HepG2 (cell line): ENCODE measurements around the gene MRPL39. TPM values are rescaled to one million over a fixed set of nuclear protein-coding genes. Genes with fewer than 3 reads are reported as not detected.

ENCODE experiments used
- ATAC-seq: fragments of 200-7000 bp; cut with Tn5 transposase; 3 replicates; pipeline ENCODE4 v1.9.1; 2020; ENCODE audit warnings: mild to moderate bottlenecking, moderate library complexity
- BruUV-seq: library from RNA; stranded (reverse); fragments of 400-500 nt; replicated peaks from 2 replicates; lab custom pipeline; 2021; lab: Mats Ljungman, UMichigan
- CTCF ChIA-PET: fragments of 300-600 bp; formaldehyde crosslinking; extraction: SDS; loops from one replicate; lab custom pipeline; 2021; ENCODE audit warnings: low total read pairs, inconsistent platforms, low intra/inter-chr PET ratio; lab: Yijun Ruan, JAX
- POLR2A ChIA-PET: fragments of 350-600 bp; sonication (Branson Sonifier 250); formaldehyde crosslinking; loops from one replicate; lab custom pipeline; 2020; ENCODE audit warnings: antibody characterized with exemption, inconsistent platforms; lab: Yijun Ruan, JAX
- DNase-seq: peaks from one replicate; pipeline ENCODE4 v3.0.0-alpha.2; 2015; ENCODE audit warnings: low spot score
- FAIRE-seq: peaks from 3 replicates; lab custom pipeline; 2011; peaks lifted over from hg19 to GRCh38; lab: Jason Lieb, UNC
- H2AFZ ChIP-seq: one replicate; pipeline ENCODE4 v1.6.1; 2011; ENCODE audit warnings: low read length, inconsistent platforms
- H3K27ac ChIP-seq: fragments of 300-600 bp; 3 replicates; pipeline ENCODE4 v1.8.0; 2011; ENCODE audit warnings: mixed run types, mild to moderate bottlenecking, mixed read lengths, low read length, inconsistent platforms; ENCODE audit not compliant: insufficient read depth; ENCODE audit errors: extremely low read length
- H3K27me3 ChIP-seq, 2 experiments: fragments of 200-600 bp in 1 of 2; 2 replicates in 1 of 2; 3 replicates in 1 of 2; pipeline versions ENCODE4 v1.6.0 to v1.8.0; 2011; ENCODE audit warnings: low read length in 2 of 2, mild to moderate bottlenecking in 2 of 2, moderate library complexity in 2 of 2, inconsistent platforms in 1 of 2; ENCODE audit not compliant: insufficient read depth in 2 of 2, control insufficient read depth in 1 of 2
- H3K36me3 ChIP-seq, 2 experiments: fragments of 200-600 bp in 1 of 2; replicated peaks in 1 of 2; 2 replicates in 1 of 2; 3 replicates in 1 of 2; pipeline versions ENCODE4 v1.5.1 to v1.8.0; 2011; ENCODE audit warnings: low read length in 2 of 2, inconsistent platforms in 1 of 2; ENCODE audit not compliant: insufficient read depth in 2 of 2, control insufficient read depth in 1 of 2
- H3K4me1 ChIP-seq: 2 replicates; pipeline ENCODE4 v1.5.1; 2012; ENCODE audit warnings: low read length, inconsistent platforms; ENCODE audit not compliant: insufficient read depth
- H3K4me2 ChIP-seq: 2 replicates; pipeline ENCODE4 v1.6.0; 2011; ENCODE audit warnings: low read depth, low read length, inconsistent platforms
- H3K4me3 ChIP-seq, 3 experiments: fragments of 200-600 bp in 1 of 3; sonication (generic), shearing (Covaris generic) in 1 of 3; replicated peaks in 1 of 3; 2 replicates each; pipeline ENCODE4 v1.5.1; 2011 to 2016; ENCODE audit warnings: low read length in 3 of 3, inconsistent platforms in 2 of 3, low read depth in 2 of 3, mild to moderate bottlenecking in 2 of 3, control low read depth in 1 of 3, mixed read lengths in 1 of 3; ENCODE audit not compliant: insufficient read depth in 1 of 3
- H3K79me2 ChIP-seq: one replicate; pipeline ENCODE4 v1.6.1; 2011; ENCODE audit warnings: low read length, inconsistent platforms; ENCODE audit not compliant: insufficient read depth
- H3K9ac ChIP-seq: 2 replicates; pipeline ENCODE4 v1.6.0; 2011; ENCODE audit warnings: mild to moderate bottlenecking, low read depth, low read length, inconsistent platforms; ENCODE audit not compliant: insufficient read depth
- H3K9me3 ChIP-seq: 2 replicates; pipeline ENCODE4 v1.5.1; 2012; ENCODE audit warnings: mild to moderate bottlenecking, low read length
- H4K20me1 ChIP-seq: 2 replicates; pipeline ENCODE4 v1.6.0; 2011; ENCODE audit warnings: inconsistent platforms, mild to moderate bottlenecking, low read length, moderate library complexity; ENCODE audit not compliant: insufficient read depth
- ADNP ChIP-seq: sonication (generic); formaldehyde crosslinking; IDR thresholded peaks from 2 replicates; pipeline ENCODE4 v1.4.0; 2020; ENCODE audit warnings: missing genetic modification reagents
- DRAP1 ChIP-seq: IDR thresholded peaks from 2 replicates; pipeline ENCODE4 v1.6.1; 2016; ENCODE audit warnings: missing genetic modification reagents, missing compliant biosample characterization
- GABPB1 ChIP-seq: IDR thresholded peaks from 2 replicates; pipeline ENCODE4 v1.6.1; 2016; ENCODE audit warnings: mild to moderate bottlenecking, missing genetic modification reagents, moderate library complexity, missing compliant biosample characterization
- PRDM4 ChIP-seq: sonication (generic); formaldehyde crosslinking; IDR thresholded peaks from 2 replicates; pipeline ENCODE4 v1.9.0; 2021; ENCODE audit warnings: missing genetic modification reagents, borderline replicate concordance
- U2AF2 ChIP-seq: fragments of 200-400 bp; formaldehyde crosslinking; IDR thresholded peaks from 2 replicates; pipeline ENCODE4 v1.6.1; 2017; ENCODE audit warnings: low read depth, mild to moderate bottlenecking, low read length
- ZBTB3 ChIP-seq: sonication (generic); formaldehyde crosslinking; IDR thresholded peaks from 2 replicates; pipeline ENCODE4 v1.4.0; 2020; ENCODE audit warnings: low read depth, mild to moderate bottlenecking, moderate library complexity, missing genetic modification reagents, borderline replicate concordance
- ZNF317 ChIP-seq: sonication (generic); formaldehyde crosslinking; IDR thresholded peaks from 2 replicates; pipeline ENCODE4 v1.5.0; 2020; ENCODE audit warnings: mild to moderate bottlenecking, missing genetic modification reagents
- ZNF335 ChIP-seq: sonication (generic); formaldehyde crosslinking; IDR thresholded peaks from 2 replicates; pipeline ENCODE4 v1.4.0; 2020; ENCODE audit warnings: missing genetic modification reagents
- ZNF362 ChIP-seq: sonication (generic); formaldehyde crosslinking; IDR thresholded peaks from 2 replicates; pipeline ENCODE4 v1.4.0; 2020; ENCODE audit warnings: missing genetic modification reagents, mild to moderate bottlenecking, borderline replicate concordance
- WGBS: methylation state at CpG from one replicate; pipeline ENCODE4 v1.1.6; 2017; ENCODE audit warnings: low lambda C conversion rate; 5-methylcytosine and 5-hydroxymethylcytosine counted together
- in situ Hi-C: cut with HindIII; loops from 2 replicates; pipeline ENCODE4 v1.10.0; 2017; ENCODE audit warnings: low pct_unique_long_range_greater_than_20kb; ENCODE audit not compliant: extremely low pct_ligation_motif_present
- intact Hi-C: fragments of 100-400 bp; cut with micrococcal nuclease; formaldehyde crosslinking; loops from one replicate; pipeline ENCODE4 v1.10.0; 2022; ENCODE audit not compliant: unreplicated experiment
- polyA plus RNA-seq, 8 experiments: library from polyadenylated mRNA; depleted of rRNA in 3 of 8; stranded (reverse) in 7 of 8; unstranded in 1 of 8; fragments of >200 nt; fragmentation: Illumina TruSeq in 4 of 8; extraction: Trizol in 4 of 8; gene quantifications; 2 replicates each; pipeline versions ENCODE4 v1.2.1 to v1.2.3, GENCODE V29; 2011 to 2016; ENCODE audit warnings: low read depth in 4 of 8, missing spikeins in 1 of 8, mixed read lengths in 1 of 8; ENCODE audit not compliant: insufficient read depth in 1 of 8
- total RNA-seq, 5 experiments: library from RNA; depleted of rRNA; stranded (reverse); fragments of >200 nt; fragmentation: Illumina TruSeq; extraction: Trizol; gene quantifications; 2 replicates each; pipeline ENCODE4 v1.2.3, GENCODE V29; 2016; ENCODE audit warnings: low read depth in 1 of 5
- TF ChIP-seq, protein P1 (sequence below): sonication (generic); formaldehyde crosslinking; IDR thresholded peaks from 2 replicates; pipeline ENCODE4 v1.5.1; 2020; ENCODE audit warnings: missing genetic modification reagents, mild to moderate bottlenecking, borderline replicate concordance
- TF ChIP-seq, protein P2 (sequence below): sonication (generic); formaldehyde crosslinking; IDR thresholded peaks from 2 replicates; pipeline ENCODE4 v1.5.0; 2020; ENCODE audit warnings: mild to moderate bottlenecking, missing genetic modification reagents, borderline replicate concordance

MRPL39 gene
- total and polyA plus RNA-seq, 2 of the 13 experiments (the other 11 are each of a cell fraction or from before 2014, with no cell fraction given) = 29.1 to 91.2 TPM

GRCh38 chr21:25560891-25561290, 46.4 kb downstream of the MRPL39 start:
- BruUV-seq = no TSS peak
- Histone ChIP-seq H3K9ac (no peak overlapping the region), H3K36me3 (peaks cover 2 to 5% of the 10 kb centered on the region in 2 experiments; a peak in 1 of 5 replicates), H3K4me2 (no peak overlapping the region), H4K20me1 (no peaks in the 10 kb centered on the region), H3K9me3 (no peaks in the 10 kb centered on the region), H2AFZ (no peak overlapping the region), H3K27ac (no peak overlapping the region), H3K27me3 (no peaks in the 10 kb centered on the region), H3K79me2 (no peaks in the 10 kb centered on the region), H3K4me3 (no peak overlapping the region), H3K4me1 (peaks cover 20% of the 10 kb centered on the region)
- DNase-seq = no peak
- no peak for FAIRE-seq
- in situ Hi-C loops (no loop called here), intact Hi-C loops (no loop called here)
- ChIA-PET POLR2A (no interaction called here), CTCF (no interaction called here)
- no peak for ATAC-seq
- TF ChIP-seq U2AF2 = no peak
- no peak for TF ChIP-seq PRDM4
- TF ChIP-seq, protein P1, sequence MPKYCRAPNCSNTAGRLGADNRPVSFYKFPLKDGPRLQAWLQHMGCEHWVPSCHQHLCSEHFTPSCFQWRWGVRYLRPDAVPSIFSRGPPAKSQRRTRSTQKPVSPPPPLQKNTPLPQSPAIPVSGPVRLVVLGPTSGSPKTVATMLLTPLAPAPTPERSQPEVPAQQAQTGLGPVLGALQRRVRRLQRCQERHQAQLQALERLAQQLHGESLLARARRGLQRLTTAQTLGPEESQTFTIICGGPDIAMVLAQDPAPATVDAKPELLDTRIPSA (CRISPR knock-in tag) = no peak
- no peak for TF ChIP-seq ZNF317 (CRISPR knock-in tag)
- no peak for TF ChIP-seq DRAP1
- TF ChIP-seq ZNF362 (CRISPR knock-in tag) = no peak
- no peak for TF ChIP-seq ZBTB3 (CRISPR knock-in tag)
- no peak for TF ChIP-seq GABPB1 (CRISPR knock-in tag)
- no peak for TF ChIP-seq ZNF335 (CRISPR knock-in tag)
- TF ChIP-seq, protein P2, sequence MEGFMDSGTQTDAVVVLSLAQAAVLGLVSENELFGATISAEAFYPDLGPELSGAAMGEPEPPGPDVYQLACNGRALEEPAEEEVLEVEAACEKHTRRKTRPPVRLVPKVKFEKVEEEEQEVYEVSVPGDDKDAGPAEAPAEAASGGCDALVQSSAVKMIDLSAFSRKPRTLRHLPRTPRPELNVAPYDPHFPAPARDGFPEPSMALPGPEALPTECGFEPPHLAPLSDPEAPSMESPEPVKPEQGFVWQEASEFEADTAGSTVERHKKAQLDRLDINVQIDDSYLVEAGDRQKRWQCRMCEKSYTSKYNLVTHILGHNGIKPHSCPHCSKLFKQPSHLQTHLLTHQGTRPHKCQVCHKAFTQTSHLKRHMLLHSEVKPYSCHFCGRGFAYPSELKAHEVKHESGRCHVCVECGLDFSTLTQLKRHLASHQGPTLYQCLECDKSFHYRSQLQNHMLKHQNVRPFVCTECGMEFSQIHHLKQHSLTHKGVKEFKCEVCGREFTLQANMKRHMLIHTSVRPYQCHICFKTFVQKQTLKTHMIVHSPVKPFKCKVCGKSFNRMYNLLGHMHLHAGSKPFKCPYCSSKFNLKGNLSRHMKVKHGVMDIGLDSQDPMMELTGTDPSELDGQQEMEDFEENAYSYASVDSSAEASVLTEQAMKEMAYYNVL (CRISPR knock-in tag) = no peak
- TF ChIP-seq ADNP (CRISPR knock-in tag) = no peak
- WGBS = 76% methylated on average over 3 of the region's 3 CpGs
